GM23248 (cell line): ENCODE results near the gene NXPH4.

Source experiments
- EZH2 ChIP-seq: fragments of 200-600 bp; sonication (generic); IDR thresholded peaks from 2 replicates; pipeline ENCODE4 v1.6.1; 2018; ENCODE audit warnings: antibody characterized with exemption, mild to moderate bottlenecking; ENCODE audit not compliant: insufficient read depth, poor library complexity, severe bottlenecking
- EZH2phosphoT487 ChIP-seq: fragments of 200-600 bp; sonication (generic); IDR thresholded peaks from 2 replicates; pipeline ENCODE4 v1.6.1; 2018; ENCODE audit warnings: antibody characterized with exemption, moderate library complexity, mild to moderate bottlenecking, low read depth; ENCODE audit not compliant: insufficient read depth

DNA sequence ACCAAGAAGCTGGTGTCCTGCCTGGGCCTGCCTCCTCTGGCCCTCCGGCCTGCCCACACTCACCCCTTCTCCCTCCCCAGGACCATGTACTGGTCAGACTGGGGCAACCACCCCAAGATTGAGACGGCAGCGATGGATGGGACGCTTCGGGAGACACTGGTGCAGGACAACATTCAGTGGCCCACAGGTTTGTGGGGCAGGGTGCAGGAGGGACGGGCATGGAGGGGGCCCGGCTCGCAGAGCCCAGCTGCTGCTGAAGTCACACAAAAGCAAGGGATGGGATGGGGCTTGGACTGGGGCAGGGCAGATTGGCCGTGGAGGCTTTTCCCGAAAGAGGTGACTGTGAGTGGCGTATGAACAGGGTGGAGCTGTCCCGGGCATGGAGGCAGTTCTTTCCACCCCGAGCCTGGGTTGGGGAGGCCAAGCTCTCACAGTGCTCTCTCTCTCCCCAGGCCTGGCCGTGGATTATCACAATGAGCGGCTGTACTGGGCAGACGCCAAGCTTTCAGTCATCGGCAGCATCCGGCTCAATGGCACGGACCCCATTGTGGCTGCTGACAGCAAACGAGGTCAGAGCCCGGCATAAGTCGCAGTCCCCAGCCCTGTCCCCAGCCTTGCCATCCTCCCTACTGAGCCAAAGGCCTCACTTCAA is 7.8 kb upstream of the NXPH4 start:
- no peak for TF ChIP-seq EZH2
- no peak for TF ChIP-seq EZH2phosphoT487
